Measurements from ENCODE around the gene TMEM238.

- TF ChIP-seq CTCF (conservative IDR thresholded peaks at IDR 0.05; ENCODE audit: low read depth, low read length) (no peak), EZH2phosphoT487 (IDR thresholded peaks at IDR 0.05; ENCODE audit: borderline replicate concordance, low read length) (no peak), EZH2 (IDR thresholded peaks at IDR 0.05; ENCODE audit: low read length, unreplicated experiment) (no peak)
Measured at GRCh38 chr19:55346725-55347441, 37.2 kb downstream of the TMEM238 start.
